ENCODE data around the gene BEGAIN.

Gene BEGAIN

GRCh38 chr14:100581228-100582145, 5.7 kb downstream of the BEGAIN start:
- DNase-seq (ENCODE audit: low spot score) = no peak

DNA sequence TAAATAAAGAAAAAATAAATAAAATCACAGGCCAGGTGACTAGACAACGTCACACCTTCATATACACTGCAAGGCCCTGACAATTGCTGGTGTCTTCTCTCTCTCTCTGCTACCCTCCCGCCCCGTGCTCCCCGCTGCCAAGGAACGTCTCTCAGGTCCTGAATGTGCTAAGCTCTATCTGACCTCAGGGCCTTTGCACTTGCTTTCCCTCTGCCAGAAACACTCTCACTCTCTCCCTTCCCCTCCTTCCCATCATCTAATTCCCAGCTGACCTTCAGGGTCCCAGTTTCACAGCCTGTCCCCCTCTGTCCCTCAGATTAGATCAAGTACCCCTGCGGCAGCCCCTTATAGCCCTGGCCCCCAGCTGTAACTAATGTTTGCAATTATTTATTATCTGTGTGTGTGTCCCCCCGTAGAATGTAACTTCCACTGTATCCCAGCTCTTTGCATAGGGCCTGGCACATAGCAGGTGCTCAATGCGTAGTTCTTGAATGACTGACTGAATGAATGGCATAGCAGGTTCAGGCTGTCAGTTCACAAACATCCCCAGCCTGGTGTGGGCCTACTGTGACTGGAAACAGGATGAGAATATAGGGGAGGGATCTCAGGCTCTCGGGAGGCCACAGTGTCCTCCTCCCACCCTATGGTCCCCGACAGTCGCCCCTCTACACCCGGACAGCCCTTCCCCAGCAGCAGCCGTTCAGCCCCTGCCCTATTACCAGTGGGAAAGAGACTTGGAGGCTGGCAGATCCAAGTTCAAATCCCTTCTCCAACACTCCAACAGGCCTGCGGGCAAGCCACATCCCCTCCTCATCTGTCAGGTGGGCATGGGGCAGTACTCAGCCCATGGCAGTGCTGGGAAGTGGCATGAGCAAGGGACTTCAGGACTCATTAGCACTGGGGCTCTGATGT, 6.6 kb downstream of the BEGAIN start:
- no peak for DNase-seq (ENCODE audit: low spot score)

DNA sequence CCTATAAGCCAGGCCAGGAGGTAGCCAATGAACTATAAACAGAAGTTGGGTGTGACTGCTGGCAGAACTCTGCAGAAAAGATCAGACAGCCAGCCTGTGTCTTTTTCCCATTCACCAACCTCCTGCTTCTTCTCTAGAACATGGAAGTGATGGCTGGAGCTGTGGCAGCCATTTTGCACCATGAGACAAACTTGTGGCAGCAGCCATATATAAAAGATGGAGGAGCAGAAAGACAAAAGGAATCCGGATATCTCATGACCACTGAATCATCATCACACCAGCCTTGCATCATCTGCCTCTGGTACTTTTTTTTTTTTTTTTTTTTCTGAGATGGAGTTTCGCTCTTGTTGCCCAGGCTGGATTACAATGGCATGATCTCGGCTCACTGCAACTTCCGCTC, 8.7 kb downstream of the BEGAIN start:
- no peak for DNase-seq (ENCODE audit: low spot score)

DNA sequence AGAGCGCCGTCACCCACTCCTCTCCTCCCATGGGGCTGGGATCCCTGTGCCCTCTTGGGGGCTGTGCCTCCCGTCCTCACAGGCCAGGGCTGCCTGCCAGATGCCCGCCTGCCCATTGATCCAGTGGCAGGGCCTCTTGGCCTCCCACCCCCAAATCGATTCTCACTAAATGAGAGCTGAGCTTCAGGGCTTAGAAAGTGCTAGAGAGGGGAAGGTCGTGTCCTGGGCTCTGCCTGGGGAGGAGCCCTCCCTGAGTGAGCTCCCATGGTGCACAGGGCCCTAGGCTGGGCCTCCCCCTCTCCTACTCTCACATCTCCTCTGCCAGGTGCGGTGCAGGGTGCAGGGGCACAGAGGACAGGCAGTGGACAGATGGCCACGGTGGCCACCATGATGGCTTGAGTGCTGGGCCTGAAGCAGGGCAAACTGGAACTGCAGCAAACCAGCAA, 9.2 kb downstream of the BEGAIN start:
- no peak for DNase-seq (ENCODE audit: low spot score)

DNA sequence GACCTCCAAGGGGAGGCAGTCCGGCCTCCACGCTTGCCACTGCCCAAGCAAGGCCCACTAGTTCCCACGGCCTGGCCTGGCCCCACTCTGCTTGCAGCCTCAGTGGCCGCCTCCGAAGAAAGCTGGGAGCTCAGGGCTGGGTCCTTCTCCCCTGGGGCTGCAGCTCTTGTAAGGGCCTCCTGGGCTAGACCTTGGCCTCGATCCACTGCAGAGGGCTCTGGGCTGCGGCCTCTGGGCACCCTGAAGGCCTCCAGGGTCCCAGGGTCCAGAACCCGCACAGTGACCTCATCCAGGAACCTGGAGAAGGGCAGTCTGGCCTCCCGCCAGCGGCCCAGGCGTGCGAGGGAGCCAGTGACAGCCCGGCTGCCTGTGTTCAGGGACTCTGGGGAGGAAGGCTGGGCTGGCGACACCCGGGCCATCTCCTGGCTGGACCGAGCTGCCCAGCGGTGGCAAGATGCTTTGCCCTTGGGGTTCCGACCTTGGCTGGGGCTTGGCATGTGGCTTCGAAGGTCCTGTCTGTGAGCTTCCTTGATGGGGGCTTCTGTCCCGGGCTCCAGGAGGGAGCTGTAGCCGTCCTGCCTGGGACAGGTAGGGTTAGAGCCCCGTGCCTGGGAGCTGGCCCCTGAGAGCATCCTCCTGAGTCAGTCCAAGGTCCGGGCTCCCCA, 9.8 kb downstream of the BEGAIN start:
- no peak for DNase-seq (ENCODE audit: low spot score)

- no peak for DNase-seq (ENCODE audit: low spot score)
Observed at GRCh38 chr14:100576091-100577085, 10.8 kb downstream of the BEGAIN start.

DNA sequence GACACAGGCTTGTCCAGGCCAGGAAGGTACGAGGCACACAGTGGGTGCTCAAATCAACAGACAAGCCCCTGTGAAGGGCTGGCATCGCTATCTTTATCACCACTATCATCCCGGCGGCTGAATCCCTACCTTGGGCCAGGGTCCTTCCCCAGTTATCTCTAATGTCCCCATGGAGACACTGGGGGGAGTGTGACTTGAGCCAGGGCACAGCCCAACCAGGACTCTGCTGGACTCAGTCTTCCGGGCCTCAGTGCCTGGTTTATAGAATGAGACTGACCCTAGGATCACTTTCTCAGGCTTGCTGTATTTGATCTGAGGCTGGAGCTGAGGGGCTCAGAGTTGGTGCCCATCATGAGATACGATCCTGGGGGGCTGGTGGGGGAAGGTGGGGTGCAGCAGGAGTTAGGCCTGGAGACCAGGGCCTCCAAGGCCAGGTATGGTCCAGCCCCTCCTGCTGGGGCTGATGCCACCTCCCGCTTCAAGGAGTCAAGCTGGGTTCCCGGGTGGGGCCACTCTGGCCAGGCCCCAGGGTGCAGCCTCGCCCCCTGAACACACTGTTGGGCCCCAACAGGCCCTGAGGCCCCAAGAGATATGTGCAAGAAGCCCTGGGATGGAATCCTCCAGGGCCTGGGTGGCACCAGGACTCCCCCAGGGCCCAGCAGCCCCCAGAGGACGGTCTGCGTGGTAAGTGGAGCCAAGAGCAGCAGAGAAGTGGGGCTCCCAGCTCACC, 11.8 kb downstream of the BEGAIN start:
- DNase-seq (ENCODE audit: low spot score) = no peak

GRCh38 chr14:100574642-100575031, 12.6 kb downstream of the BEGAIN start:
- no peak for DNase-seq (ENCODE audit: low spot score)

DNA sequence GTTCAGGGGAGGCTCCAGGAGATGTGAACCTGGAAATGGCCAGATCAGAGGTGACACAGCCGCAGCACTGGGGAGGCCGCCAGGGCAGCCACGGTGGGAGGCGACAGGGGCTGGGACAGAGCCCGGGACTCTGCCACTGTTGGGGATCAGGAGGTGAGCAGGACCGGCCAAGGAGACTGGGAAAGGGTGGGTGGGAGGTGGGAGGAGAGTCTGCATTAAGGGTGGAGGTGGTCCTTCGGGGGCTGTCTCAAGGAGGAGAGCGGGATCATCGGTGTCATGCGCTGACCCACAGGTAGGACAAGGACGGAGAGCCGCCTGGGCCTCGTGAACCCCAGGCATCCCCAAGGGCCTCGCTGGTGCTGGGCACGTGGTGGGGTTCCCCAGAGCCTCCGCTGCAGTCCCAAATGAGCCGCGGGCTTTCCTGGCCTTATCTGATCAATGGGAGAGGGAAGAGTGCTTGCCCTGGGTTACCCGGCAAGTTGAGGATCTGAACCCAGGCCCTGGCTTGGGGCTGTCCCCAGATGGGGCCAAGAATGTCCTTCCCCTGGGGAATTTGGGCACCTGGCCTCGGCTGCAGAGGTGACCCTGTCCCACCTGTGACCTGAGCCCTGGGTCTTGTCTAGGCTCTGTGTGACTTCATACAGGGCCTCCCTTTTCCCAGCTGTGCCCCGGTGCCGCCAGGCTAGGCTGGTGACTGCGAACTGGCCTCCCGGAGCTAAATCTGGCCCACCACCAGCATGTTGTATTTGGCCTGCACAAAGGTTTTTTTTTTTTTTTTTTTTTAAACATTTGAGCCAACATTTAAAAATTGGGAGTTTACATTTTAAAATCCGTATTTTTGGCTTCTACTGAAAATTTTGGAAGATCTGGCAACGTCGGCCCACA, 13.2 kb downstream of the BEGAIN start:
- no peak for DNase-seq (ENCODE audit: low spot score)

GRCh38 chr14:100573002-100573756, 14.0 kb downstream of the BEGAIN start:
- DNase-seq (ENCODE audit: low spot score) = no peak

- DNase-seq (ENCODE audit: low spot score) = no peak
Observed at GRCh38 chr14:100572543-100572942, 14.7 kb downstream of the BEGAIN start.

DNA sequence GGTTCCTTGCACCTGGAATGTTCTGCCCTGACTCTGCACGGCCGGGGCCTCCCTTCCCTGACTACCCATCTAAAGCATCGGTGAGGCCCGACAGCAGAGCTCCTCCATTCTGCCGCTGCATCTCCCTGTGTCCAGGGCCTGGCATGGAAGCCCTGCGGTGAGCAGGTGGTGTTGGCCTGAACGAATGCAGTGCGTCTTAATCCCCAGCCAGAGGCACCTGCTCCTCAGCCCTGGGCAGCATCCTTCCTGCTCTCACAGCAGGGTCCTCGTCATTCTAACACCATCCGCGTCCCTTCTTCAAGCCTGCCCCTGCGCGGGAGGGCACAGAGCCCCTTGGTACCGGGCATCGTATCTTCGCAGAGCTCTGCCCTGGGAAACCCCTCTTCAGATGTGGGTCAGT, 15.4 kb downstream of the BEGAIN start:
- DNase-seq (ENCODE audit: low spot score) = no peak

GRCh38 chr14:100570726-100571454, 16.3 kb downstream of the BEGAIN start:
- no peak for DNase-seq (ENCODE audit: low spot score)

GRCh38 chr14:100569734-100570286, 17.4 kb downstream of the BEGAIN start:
- no peak for DNase-seq (ENCODE audit: low spot score)

- DNase-seq (ENCODE audit: low spot score) = peak; percentile 50
Observed at GRCh38 chr14:100568998-100569733, 18.1 kb downstream of the BEGAIN start.

GRCh38 chr14:100568164-100568997, 18.8 kb downstream of the BEGAIN start:
- no peak for DNase-seq (ENCODE audit: low spot score)

Data from AG20443 (cell line).